Kasumi-1 (cell line): Measurements from ENCODE around the gene RRP9.
"Not testable (repeated sequence)": the region's sequence is repeated elsewhere in the genome, so short reads cannot be mapped to it uniquely, and the experiment has no call there.

Experiments used
- DNase-seq, 2 experiments: peaks; one replicate each; lab custom pipeline; 2025; lab: John Stamatoyannopoulos, UW

RRP9 gene

GRCh38 chr3:51904034-51904823, 37.5 kb downstream of the RRP9 start:
- no peak for DNase-seq

- not testable (repeated sequence) for DNase-seq
Measured at GRCh38 chr3:51902361-51902760, 39.3 kb downstream of the RRP9 start.

- not testable (repeated sequence) for DNase-seq
Measured at GRCh38 chr3:51900043-51900442, 41.7 kb downstream of the RRP9 start.

- DNase-seq, result no peak
Measured at GRCh38 chr3:51897391-51897790, 44.3 kb downstream of the RRP9 start.

GRCh38 chr3:51896607-51897305, 44.9 kb downstream of the RRP9 start:
- DNase-seq, result no peak

- DNase-seq, result no peak
Measured at GRCh38 chr3:51894939-51895338, 46.8 kb downstream of the RRP9 start.

- no peak for DNase-seq
Measured at GRCh38 chr3:51894391-51894790, 47.3 kb downstream of the RRP9 start.

- DNase-seq, result no peak
Measured at GRCh38 chr3:51891242-51892039, 50.3 kb downstream of the RRP9 start.

- no peak for DNase-seq
Measured at GRCh38 chr3:51888463-51889105, 53.1 kb downstream of the RRP9 start.

GRCh38 chr3:51887620-51888019, 54.1 kb downstream of the RRP9 start:
- no peak for DNase-seq

GRCh38 chr3:51886447-51886846, 55.3 kb downstream of the RRP9 start:
- no peak for DNase-seq
